IMR-90 (cell line): Measurements from ENCODE around the gene MGME1. TPM values are rescaled to one million over a fixed set of nuclear protein-coding genes. Genes with fewer than 3 reads are reported as not detected.

Experiments used
- ATAC-seq: fragments of 200-7000 bp; cut with Tn5 transposase; 2 replicates; pipeline ENCODE4 v1.9.1; 2020; ENCODE audit warnings: low read depth, mild to moderate bottlenecking, moderate library complexity
- BruUV-seq: library from RNA; stranded (reverse); fragments of 400-500 nt; replicated peaks from 2 replicates; lab custom pipeline; 2021; lab: Mats Ljungman, UMichigan
- CTCF ChIA-PET: fragments of 300-600 bp; formaldehyde crosslinking; extraction: SDS; loops from one replicate; lab custom pipeline; 2021; ENCODE audit warnings: antibody characterized with exemption; lab: Yijun Ruan, JAX
- POLR2A ChIA-PET: fragments of 300-600 bp; sonication (Branson Sonifier 250); formaldehyde crosslinking; loops from one replicate; lab custom pipeline; 2022; ENCODE audit warnings: antibody characterized with exemption; ENCODE audit not compliant: unreplicated experiment; lab: Charles Lee
- DNase-seq: peaks from one replicate; pipeline ENCODE4 v3.0.0; 2013
- H2AFZ ChIP-seq: replicated peaks from 2 replicates; pipeline ENCODE3; 2013; ENCODE audit warnings: low read length, mild to moderate bottlenecking; ENCODE audit not compliant: poor library complexity
- H2AK5ac ChIP-seq: 2 replicates; pipeline ENCODE4 v1.6.1; 2013; ENCODE audit warnings: low read depth, low read length, inconsistent platforms
- H2AK9ac ChIP-seq: replicated peaks from 2 replicates; pipeline ENCODE3; 2013; ENCODE audit warnings: mild to moderate bottlenecking, low read depth, low read length, moderate library complexity; ENCODE audit not compliant: poor library complexity
- H2BK120ac ChIP-seq: 2 replicates; pipeline ENCODE4 v1.6.1; 2013; ENCODE audit warnings: low read depth, low read length, inconsistent platforms
- H2BK15ac ChIP-seq: 3 replicates; pipeline ENCODE4 v1.6.1; 2013; ENCODE audit warnings: low read depth, low read length, inconsistent platforms
- H2BK20ac ChIP-seq: 2 replicates; pipeline ENCODE4 v1.6.1; 2013; ENCODE audit warnings: low read depth, mild to moderate bottlenecking, inconsistent platforms, low read length, moderate library complexity
- H2BK5ac ChIP-seq: 2 replicates; pipeline ENCODE4 v1.6.1; 2013; ENCODE audit warnings: mild to moderate bottlenecking, low read depth, low read length, inconsistent platforms; ENCODE audit not compliant: poor library complexity, severe bottlenecking
- H3K14ac ChIP-seq: replicated peaks from 2 replicates; pipeline ENCODE4 v1.6.1; 2013; ENCODE audit warnings: low read depth, low read length, inconsistent platforms
- H3K18ac ChIP-seq: 2 replicates; pipeline ENCODE4 v1.6.1; 2013; ENCODE audit warnings: low read depth, low read length, control low read depth
- H3K23ac ChIP-seq: 2 replicates; pipeline ENCODE4 v1.6.1; 2013; ENCODE audit warnings: low read depth, low read length, inconsistent platforms
- H3K27ac ChIP-seq: 2 replicates; pipeline ENCODE4 v1.5.1; 2013; ENCODE audit warnings: mild to moderate bottlenecking, control low read depth, low read length; ENCODE audit not compliant: insufficient read depth
- H3K27me3 ChIP-seq: 2 replicates; pipeline ENCODE4 v1.6.1; 2013; ENCODE audit warnings: low read length; ENCODE audit not compliant: control insufficient read depth, insufficient read depth
- H3K36me3 ChIP-seq: 2 replicates; pipeline ENCODE4 v1.6.1; 2013; ENCODE audit warnings: low read length, mixed read lengths; ENCODE audit not compliant: control insufficient read depth, insufficient read depth
- H3K4ac ChIP-seq: 2 replicates; pipeline ENCODE4 v1.6.1; 2013; ENCODE audit warnings: low read depth, low read length, inconsistent platforms
- H3K4me1 ChIP-seq: 2 replicates; pipeline ENCODE4 v1.6.1; 2013; ENCODE audit warnings: low read length, mixed read lengths; ENCODE audit not compliant: control insufficient read depth, insufficient read depth
- H3K4me2 ChIP-seq: 2 replicates; pipeline ENCODE4 v1.6.1; 2013; ENCODE audit warnings: low read depth, mild to moderate bottlenecking, control low read depth, low read length, moderate library complexity
- H3K4me3 ChIP-seq: 2 replicates; pipeline ENCODE4 v1.5.1; 2013; ENCODE audit warnings: low read depth, mild to moderate bottlenecking, control low read depth, low read length, moderate library complexity; ENCODE audit not compliant: insufficient read depth
- H3K56ac ChIP-seq: 2 replicates; pipeline ENCODE4 v1.6.1; 2013; ENCODE audit warnings: low read length, inconsistent platforms; ENCODE audit not compliant: insufficient read depth; ENCODE audit errors: extremely low read depth
- H3K79me1 ChIP-seq, 2 experiments: 2 replicates each; pipeline ENCODE4 v1.6.1; 2013; ENCODE audit warnings: low read length in 2 of 2, inconsistent platforms in 1 of 2, low read depth in 1 of 2
- H3K9ac ChIP-seq: 2 replicates; pipeline ENCODE4 v1.6.1; 2013; ENCODE audit warnings: low read depth, low read length, control low read depth
- H3K9me1 ChIP-seq: 2 replicates; pipeline ENCODE4 v1.6.1; 2013; ENCODE audit warnings: low read length, inconsistent platforms; ENCODE audit not compliant: insufficient read depth
- H3K9me3 ChIP-seq: 2 replicates; pipeline ENCODE4 v1.6.1; 2013; ENCODE audit warnings: low read length; ENCODE audit not compliant: control insufficient read depth, insufficient read depth
- H4K20me1 ChIP-seq: 2 replicates; pipeline ENCODE4 v1.6.1; 2013; ENCODE audit warnings: low read length, inconsistent platforms; ENCODE audit not compliant: insufficient read depth
- H4K5ac ChIP-seq: 2 replicates; pipeline ENCODE4 v1.6.1; 2013; ENCODE audit warnings: mild to moderate bottlenecking, low read depth, low read length, control low read depth
- H4K8ac ChIP-seq, 2 experiments: 2 replicates each; pipeline ENCODE4 v1.6.1; 2013; ENCODE audit warnings: low read depth in 2 of 2, low read length in 2 of 2, control low read depth in 1 of 2, inconsistent platforms in 1 of 2
- H4K91ac ChIP-seq: 2 replicates; pipeline ENCODE4 v1.6.1; 2013; ENCODE audit warnings: low read depth, low read length, inconsistent platforms; ENCODE audit not compliant: insufficient read depth
- CEBPB ChIP-seq: IDR thresholded peaks from 2 replicates; pipeline ENCODE4 v1.6.1; 2012; ENCODE audit warnings: low read depth, low read length, improper control_type of control experiment
- FOS ChIP-seq: fragments of 150-350 bp; IDR thresholded peaks from 2 replicates; pipeline ENCODE4 v1.6.1; 2016; ENCODE audit warnings: low read depth, low read length
- MAZ ChIP-seq: IDR thresholded peaks from 2 replicates; pipeline ENCODE4 v1.6.1; 2012; ENCODE audit warnings: low read depth, mild to moderate bottlenecking, low read length, improper control_type of control experiment, moderate library complexity, borderline replicate concordance
- POLR2A ChIP-seq: IDR thresholded peaks from 2 replicates; pipeline ENCODE4 v1.6.1; 2012; ENCODE audit warnings: mild to moderate bottlenecking, low read depth, low read length
- RAD21 ChIP-seq: IDR thresholded peaks from 2 replicates; pipeline ENCODE4 v1.6.1; 2012; ENCODE audit warnings: low read length, improper control_type of control experiment
- RCOR1 ChIP-seq: IDR thresholded peaks from 2 replicates; pipeline ENCODE4 v1.6.1; 2012; ENCODE audit warnings: mild to moderate bottlenecking, low read length, improper control_type of control experiment; ENCODE audit not compliant: insufficient replicate concordance
- RFX5 ChIP-seq: IDR thresholded peaks from 2 replicates; pipeline ENCODE4 v1.8.0; 2012; ENCODE audit warnings: low read depth, mild to moderate bottlenecking, low read length, moderate library complexity
- SMC3 ChIP-seq: fragments of 150-350 bp; IDR thresholded peaks from 2 replicates; pipeline ENCODE4 v1.6.1; 2016; ENCODE audit warnings: low read depth, mild to moderate bottlenecking, antibody characterized with exemption, low read length, moderate library complexity
- WGBS, 2 experiments: methylation state at CpG; one replicate each; pipeline versions ENCODE4 v1.1.5 to v1.1.7; 2013; ENCODE audit warnings: missing lambda C conversion rate in 2 of 2; ENCODE audit not compliant: insufficient read length in 1 of 2; ENCODE audit errors: extremely low coverage in 2 of 2; 5-methylcytosine and 5-hydroxymethylcytosine counted together
- dilution Hi-C: fragments of 300-500 bp; cut with HindIII; formaldehyde crosslinking; loops from one replicate; pipeline ENCODE4 v1.14.3; 2018; ENCODE audit warnings: low sequenced_read_pairs; ENCODE audit not compliant: unreplicated experiment
- in situ Hi-C: fragments of 300-500 bp; cut with MboI; formaldehyde crosslinking; loops from 3 replicates; pipeline ENCODE4 v1.14.3; 2019; ENCODE audit warnings: low sequenced_read_pairs, inconsistent platforms, mixed read lengths
- intact Hi-C: fragments of 100-400 bp; cut with micrococcal nuclease; formaldehyde crosslinking; loops from 2 replicates; pipeline ENCODE4 v1.10.0; 2022
- polyA plus RNA-seq, 3 experiments: library from polyadenylated mRNA; depleted of rRNA; stranded (reverse); fragments of >200 nt; gene quantifications; 2 replicates each; pipeline ENCODE4 v1.2.3, GENCODE V29; 2012; ENCODE audit warnings: low replicate concordance in 1 of 3
- total RNA-seq: library from RNA; depleted of rRNA; stranded (reverse); fragments of >200 nt; gene quantifications from 2 replicates; pipeline ENCODE4 v1.2.3, GENCODE V29; 2012
- TF ChIP-seq, protein P1 (sequence below): fragments of 150-350 bp; IDR thresholded peaks from 2 replicates; pipeline ENCODE4 v1.6.1; 2017; ENCODE audit warnings: mild to moderate bottlenecking, antibody characterized with exemption, low read length, low read depth

Gene MGME1
- total and polyA plus RNA-seq, 2 of the 4 experiments (the other 2 are of a cell fraction), result 7.2 to 9.3 TPM

DNA sequence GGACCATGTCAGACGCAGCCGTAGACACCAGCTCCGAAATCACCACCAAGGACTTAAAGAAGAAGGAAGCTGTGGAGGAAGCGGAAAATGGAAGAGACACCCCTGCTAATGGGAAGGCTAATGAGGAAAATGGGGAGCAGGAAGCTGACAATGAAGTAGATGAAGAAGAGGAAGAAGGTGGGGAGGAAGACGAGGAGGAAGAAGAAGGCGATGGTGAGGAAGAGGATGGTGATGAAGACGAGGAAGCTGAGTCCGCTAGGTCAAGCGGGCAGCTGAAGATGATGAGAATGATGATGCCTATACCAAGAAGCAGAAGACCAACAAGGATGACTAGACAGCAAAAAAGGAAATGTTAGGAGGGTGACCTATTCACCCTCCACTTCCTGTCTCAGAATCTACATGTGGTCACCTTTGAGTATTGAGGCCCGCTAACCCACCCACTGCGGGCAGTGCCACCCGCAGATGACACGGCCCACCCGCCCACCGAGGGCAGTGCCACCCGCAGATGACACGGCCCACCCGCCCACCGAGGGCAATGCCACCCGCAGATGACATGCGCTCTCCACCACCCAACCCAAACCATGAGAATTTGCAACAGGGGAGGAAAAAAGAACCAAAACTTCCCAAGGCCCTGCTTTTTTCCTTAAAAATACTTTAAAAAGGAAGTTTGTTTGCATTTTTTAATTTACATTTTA lies 43.3 kb downstream of the MGME1 start:
- H3K9ac ChIP-seq, result no peak overlapping the region
- TF ChIP-seq, protein P1, sequence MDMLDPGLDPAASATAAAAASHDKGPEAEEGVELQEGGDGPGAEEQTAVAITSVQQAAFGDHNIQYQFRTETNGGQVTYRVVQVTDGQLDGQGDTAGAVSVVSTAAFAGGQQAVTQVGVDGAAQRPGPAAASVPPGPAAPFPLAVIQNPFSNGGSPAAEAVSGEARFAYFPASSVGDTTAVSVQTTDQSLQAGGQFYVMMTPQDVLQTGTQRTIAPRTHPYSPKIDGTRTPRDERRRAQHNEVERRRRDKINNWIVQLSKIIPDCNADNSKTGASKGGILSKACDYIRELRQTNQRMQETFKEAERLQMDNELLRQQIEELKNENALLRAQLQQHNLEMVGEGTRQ, result no peak
- TF ChIP-seq RFX5 (no peak), FOS (no peak), RCOR1 (no peak), CEBPB (no peak), SMC3 (no peak), RAD21 (no peak), MAZ (no peak), POLR2A (no peak)
- peaks cover 4% of the 10 kb centered on the region; the same call in 1 of the 2 replicates for H3K9me1 ChIP-seq
- no peak overlapping the region for H2BK120ac ChIP-seq
- no peak overlapping the region for H3K27ac ChIP-seq
- no peak overlapping the region for H3K4me2 ChIP-seq
- ChIA-PET POLR2A (no interaction called here), CTCF (no interaction called here)
- H3K23ac ChIP-seq, result no peak overlapping the region
- no peak overlapping the region for H2BK15ac ChIP-seq
- no peak overlapping the region for H2AFZ ChIP-seq
- H3K36me3 ChIP-seq, result no peaks in the 10 kb centered on the region
- intact Hi-C loops (no loop called here), in situ Hi-C loops (no loop called here), dilution Hi-C loops (no loop called here)
- H3K79me1 ChIP-seq, result no peaks in the 10 kb centered on the region
- H3K4ac ChIP-seq, result no peak overlapping the region
- H3K27me3 ChIP-seq, result no peaks in the 10 kb centered on the region; the same call in 1 of the 2 replicates
- ATAC-seq, result no peak
- H4K91ac ChIP-seq, result no peak overlapping the region
- no peak overlapping the region for H3K14ac ChIP-seq
- no peak overlapping the region for H3K56ac ChIP-seq
- H2AK5ac ChIP-seq, result no peak overlapping the region
- no peak overlapping the region for H4K8ac ChIP-seq
- no peak for DNase-seq
- H2BK5ac ChIP-seq, result no peak overlapping the region
- WGBS, 2 experiments, result 100% methylated on average over 2 of the region's 21 CpGs; no CpG with 5 or more reads in 1 of the 2 experiments
- no peak overlapping the region for H4K5ac ChIP-seq
- H4K20me1 ChIP-seq, result no peaks in the 10 kb centered on the region
- peaks cover 6% of the 10 kb centered on the region; the same call in 1 of the 2 replicates for H3K4me1 ChIP-seq
- no peak overlapping the region for H3K18ac ChIP-seq
- no TSS peak for BruUV-seq
- H2AK9ac ChIP-seq, result no peak overlapping the region
- H3K4me3 ChIP-seq, result no peak overlapping the region
- no peaks in the 10 kb centered on the region for H3K9me3 ChIP-seq
- no peak overlapping the region for H2BK20ac ChIP-seq
